HepG2 (cell line): Measurements from ENCODE around the gene FAM167B. TPM values are rescaled to one million over a fixed set of nuclear protein-coding genes. Genes with fewer than 3 reads are reported as not detected.

Source experiments
- ARID4A ChIP-seq: sonication (generic); formaldehyde crosslinking; IDR thresholded peaks from 2 replicates; pipeline ENCODE4 v1.5.0; 2020; ENCODE audit warnings: mild to moderate bottlenecking, missing genetic modification reagents, borderline replicate concordance
- BCL3 ChIP-seq: sonication (generic); formaldehyde crosslinking; IDR thresholded peaks from 2 replicates; pipeline ENCODE4 v1.5.1; 2020; ENCODE audit warnings: mild to moderate bottlenecking, missing genetic modification reagents, moderate library complexity
- CBX2 ChIP-seq, 2 experiments: fragments of 200-600 bp in 1 of 2; sonication (generic); formaldehyde crosslinking in 1 of 2; IDR thresholded peaks; 2 replicates each; pipeline versions ENCODE4 v1.7.0 to v1.8.1; 2018 to 2022; ENCODE audit warnings: low read depth in 2 of 2, low read length in 1 of 2, mild to moderate bottlenecking in 1 of 2, missing genetic modification reagents in 1 of 2
- CREBL2 ChIP-seq: sonication (generic); formaldehyde crosslinking; IDR thresholded peaks from 2 replicates; pipeline ENCODE4 v1.8.1; 2023; ENCODE audit warnings: missing genetic modification reagents, mild to moderate bottlenecking, borderline replicate concordance
- HNF1B ChIP-seq: sonication (generic); formaldehyde crosslinking; IDR thresholded peaks from 2 replicates; pipeline ENCODE4 v1.5.1; 2020; ENCODE audit warnings: mild to moderate bottlenecking, moderate library complexity, missing genetic modification reagents
- KAT8 ChIP-seq: IDR thresholded peaks from 2 replicates; pipeline ENCODE4 v1.6.1; 2016; ENCODE audit warnings: missing genetic modification reagents, missing compliant biosample characterization
- KDM2A ChIP-seq: sonication (generic); formaldehyde crosslinking; IDR thresholded peaks from 2 replicates; pipeline ENCODE4 v1.4.0; 2020; ENCODE audit warnings: low read depth, missing genetic modification reagents, borderline replicate concordance
- MIER2 ChIP-seq: IDR thresholded peaks from 2 replicates; pipeline ENCODE4 v1.6.1; 2016; ENCODE audit warnings: missing biosample characterization, missing genetic modification reagents
- NFRKB ChIP-seq: fragments of 450-650 bp; IDR thresholded peaks from 2 replicates; pipeline ENCODE4 v1.6.1; 2017
- NR2F1 ChIP-seq, 2 experiments: fragments of 450-650 bp in 1 of 2; formaldehyde crosslinking in 1 of 2; IDR thresholded peaks; 2 replicates each; pipeline versions ENCODE4 v1.5.0 to v1.6.1; 2016 to 2020; ENCODE audit warnings: mild to moderate bottlenecking in 1 of 2, missing compliant biosample characterization in 1 of 2, missing genetic modification reagents in 1 of 2, moderate library complexity in 1 of 2
- PAWR ChIP-seq: sonication (generic); formaldehyde crosslinking; IDR thresholded peaks from 2 replicates; pipeline ENCODE4 v1.4.0; 2020; ENCODE audit warnings: missing genetic modification reagents, mild to moderate bottlenecking, borderline replicate concordance
- PHF5A ChIP-seq: IDR thresholded peaks from one replicate; pipeline ENCODE4 v1.6.1; 2018; ENCODE audit warnings: low read depth, missing genetic modification reagents; ENCODE audit not compliant: unreplicated experiment
- POGZ ChIP-seq: sonication (generic); formaldehyde crosslinking; IDR thresholded peaks from 2 replicates; pipeline ENCODE4 v1.4.0; 2020; ENCODE audit warnings: mild to moderate bottlenecking, missing genetic modification reagents
- RFXAP ChIP-seq: sonication (generic); formaldehyde crosslinking; IDR thresholded peaks from 2 replicates; pipeline ENCODE4 v1.4.0; 2020; ENCODE audit warnings: missing genetic modification reagents, borderline replicate concordance
- SALL1 ChIP-seq: sonication (generic); formaldehyde crosslinking; IDR thresholded peaks from 2 replicates; pipeline ENCODE4 v1.8.0; 2022; ENCODE audit warnings: mild to moderate bottlenecking, missing genetic modification reagents
- SAP130 ChIP-seq: IDR thresholded peaks from 2 replicates; pipeline ENCODE4 v1.6.1; 2016; ENCODE audit warnings: low read depth
- SMAD3 ChIP-seq: sonication (generic); formaldehyde crosslinking; IDR thresholded peaks from 2 replicates; pipeline ENCODE4 v1.4.0; 2020; ENCODE audit warnings: missing genetic modification reagents
- ZNF101 ChIP-seq: sonication (generic); formaldehyde crosslinking; IDR thresholded peaks from 2 replicates; pipeline ENCODE4 v1.4.0; 2020; ENCODE audit warnings: mild to moderate bottlenecking, low read depth, missing genetic modification reagents, borderline replicate concordance
- ZNF12 ChIP-seq: sonication (generic); formaldehyde crosslinking; IDR thresholded peaks from 2 replicates; pipeline ENCODE4 v1.5.0; 2020; ENCODE audit warnings: missing genetic modification reagents
- ZNF788 ChIP-seq: sonication (generic); formaldehyde crosslinking; IDR thresholded peaks from 2 replicates; pipeline ENCODE4 v1.5.0; 2020; ENCODE audit warnings: mild to moderate bottlenecking, missing genetic modification reagents, borderline replicate concordance
- ZNF816 ChIP-seq: sonication (generic); formaldehyde crosslinking; IDR thresholded peaks from 2 replicates; pipeline ENCODE4 v1.8.0; 2022; ENCODE audit warnings: missing genetic modification reagents, mild to moderate bottlenecking, borderline replicate concordance
- polyA plus RNA-seq, 8 experiments: library from polyadenylated mRNA; depleted of rRNA in 3 of 8; stranded (reverse) in 7 of 8; unstranded in 1 of 8; fragments of >200 nt; fragmentation: Illumina TruSeq in 4 of 8; extraction: Trizol in 4 of 8; gene quantifications; 2 replicates each; pipeline versions ENCODE4 v1.2.1 to v1.2.3, GENCODE V29; 2011 to 2016; ENCODE audit warnings: low read depth in 4 of 8, missing spikeins in 1 of 8, mixed read lengths in 1 of 8; ENCODE audit not compliant: insufficient read depth in 1 of 8
- total RNA-seq, 5 experiments: library from RNA; depleted of rRNA; stranded (reverse); fragments of >200 nt; fragmentation: Illumina TruSeq; extraction: Trizol; gene quantifications; 2 replicates each; pipeline ENCODE4 v1.2.3, GENCODE V29; 2016; ENCODE audit warnings: low read depth in 1 of 5

Gene FAM167B
- total and polyA plus RNA-seq, 2 of the 13 experiments (the other 11 are each of a cell fraction or from before 2014, with no cell fraction given) = 0.15 to 0.70 TPM

GRCh38 chr1:32241001-32241763 is 5.8 kb upstream of the FAM167B start (continued):
- TF ChIP-seq BCL3 (CRISPR knock-in tag) = no peak
- TF ChIP-seq POGZ (CRISPR knock-in tag) = no peak
- TF ChIP-seq NR2F1 (CRISPR knock-in tag; IDR thresholded peaks at IDR 0.05) = no peak
- no peak for TF ChIP-seq RFXAP (CRISPR knock-in tag)
- TF ChIP-seq MIER2 = 0 out of 2 replicates have a peak, but pooled peaks have one; percentile 35
- TF ChIP-seq SALL1 (CRISPR knock-in tag) = peak; percentile 61; the same call in 1 of the 2 replicates
- no peak for TF ChIP-seq ZNF12
- TF ChIP-seq ZNF788 (CRISPR knock-in tag) = no peak
- TF ChIP-seq SMAD3 (CRISPR knock-in tag) = no peak
- no peak for TF ChIP-seq ZNF101
- TF ChIP-seq PAWR (CRISPR knock-in tag) = no peak
- no peak for TF ChIP-seq ZNF816 (CRISPR knock-in tag)
- TF ChIP-seq HNF1B (CRISPR knock-in tag) = peak; percentile 72
- no peak for TF ChIP-seq NFRKB
- TF ChIP-seq CREBL2 (CRISPR knock-in tag) = no peak
- TF ChIP-seq PHF5A (CRISPR knock-in tag) = no peak
- TF ChIP-seq SAP130 (CRISPR knock-in tag) = peak; percentile 41
- peak; percentile 58; the same call in 1 of the 2 replicates for TF ChIP-seq KDM2A
- TF ChIP-seq KAT8 = peak; percentile 31; the same call in 1 of the 2 replicates
- TF ChIP-seq ARID4A (CRISPR knock-in tag) = peak; percentile 62; the same call in 1 of the 2 replicates
- no peak for TF ChIP-seq CBX2 (IDR thresholded peaks at IDR 0.05; ENCODE audit: low read depth, low read length)
- TF ChIP-seq CBX2 (CRISPR knock-in tag; IDR thresholded peaks at IDR 0.05; ENCODE audit: low read depth) = no peak
